ENCODE measurements around the gene AKAP12.

The AKAP12 gene

GRCh38 chr6:151239603-151240035 is at the start of gene AKAP12:
Gene AKAP12 (plus strand): TSS chr6:151239967. CDS start chr6:151240563, 596 bp downstream.
- no peak for DNase-seq (ENCODE audit: low read depth)

GRCh38 chr6:151191527-151191926 is 48.2 kb upstream of the AKAP12 start:
- no peak for DNase-seq (ENCODE audit: low read depth)

GRCh38 chr6:151196555-151196954 is 43.2 kb upstream of the AKAP12 start:
- no peak for DNase-seq (ENCODE audit: low read depth)

- no peak for DNase-seq (ENCODE audit: low read depth)
Observed at GRCh38 chr6:151197556-151197955, 42.2 kb upstream of the AKAP12 start.

GRCh38 chr6:151199991-151200390 is 39.8 kb upstream of the AKAP12 start:
- no peak for DNase-seq (ENCODE audit: low read depth)

GRCh38 chr6:151205721-151206600 is 33.8 kb upstream of the AKAP12 start:
- no peak for DNase-seq (ENCODE audit: low read depth)

GRCh38 chr6:151207674-151208073 is 32.1 kb upstream of the AKAP12 start:
- DNase-seq (ENCODE audit: low read depth) = no peak

- DNase-seq (ENCODE audit: low read depth) = no peak
Observed at GRCh38 chr6:151209071-151209831, 30.5 kb upstream of the AKAP12 start.

GRCh38 chr6:151211075-151211474 is 28.7 kb upstream of the AKAP12 start:
- DNase-seq (ENCODE audit: low read depth) = no peak

- no peak for DNase-seq (ENCODE audit: low read depth)
Observed at GRCh38 chr6:151213352-151213751, 26.4 kb upstream of the AKAP12 start.

GRCh38 chr6:151215999-151216398 is 23.8 kb upstream of the AKAP12 start:
- DNase-seq (ENCODE audit: low read depth) = no peak

- DNase-seq (ENCODE audit: low read depth) = no peak
Observed at GRCh38 chr6:151216804-151217203, 23.0 kb upstream of the AKAP12 start.

GRCh38 chr6:151219192-151219591 is 20.6 kb upstream of the AKAP12 start:
- DNase-seq (ENCODE audit: low read depth) = no peak

- no peak for DNase-seq (ENCODE audit: low read depth)
Observed at GRCh38 chr6:151224076-151224475, 15.7 kb upstream of the AKAP12 start.

GRCh38 chr6:151225919-151226318 is 13.8 kb upstream of the AKAP12 start:
- no peak for DNase-seq (ENCODE audit: low read depth)

GRCh38 chr6:151228788-151229400 is 10.9 kb upstream of the AKAP12 start:
- no peak for DNase-seq (ENCODE audit: low read depth)

GRCh38 chr6:151229401-151230276 is 10.1 kb upstream of the AKAP12 start:
- no peak for DNase-seq (ENCODE audit: low read depth)

GRCh38 chr6:151230277-151230577 is 9.5 kb upstream of the AKAP12 start:
- DNase-seq (ENCODE audit: low read depth) = no peak

- DNase-seq (ENCODE audit: low read depth) = no peak
Observed at GRCh38 chr6:151232899-151233298, 6.9 kb upstream of the AKAP12 start.

GRCh38 chr6:151233731-151234130 is 6.0 kb upstream of the AKAP12 start:
- DNase-seq (ENCODE audit: low read depth) = no peak

- DNase-seq (ENCODE audit: low read depth) = no peak
Observed at GRCh38 chr6:151236668-151237401, 2.9 kb upstream of the AKAP12 start.
